GM12892 (cell line): ENCODE measurements around the gene MIX23.
A peak's percentile ranks its signal among the peaks of the same experiment; 100 is the strongest.

Experiments used
- POLR2A ChIP-seq: IDR thresholded peaks from 2 replicates; pipeline ENCODE4 v1.6.1; 2011; ENCODE audit warnings: low read depth, low read length, control low read depth
- POLR2AphosphoS5 ChIP-seq: IDR thresholded peaks from 2 replicates; pipeline ENCODE4 v1.6.1; 2011; ENCODE audit warnings: low read depth, low read length, control low read depth
- TAF1 ChIP-seq: IDR thresholded peaks from 2 replicates; pipeline ENCODE4 v1.6.1; 2011; ENCODE audit warnings: low read depth, mild to moderate bottlenecking, control low read depth, low read length, borderline replicate concordance

DNA sequence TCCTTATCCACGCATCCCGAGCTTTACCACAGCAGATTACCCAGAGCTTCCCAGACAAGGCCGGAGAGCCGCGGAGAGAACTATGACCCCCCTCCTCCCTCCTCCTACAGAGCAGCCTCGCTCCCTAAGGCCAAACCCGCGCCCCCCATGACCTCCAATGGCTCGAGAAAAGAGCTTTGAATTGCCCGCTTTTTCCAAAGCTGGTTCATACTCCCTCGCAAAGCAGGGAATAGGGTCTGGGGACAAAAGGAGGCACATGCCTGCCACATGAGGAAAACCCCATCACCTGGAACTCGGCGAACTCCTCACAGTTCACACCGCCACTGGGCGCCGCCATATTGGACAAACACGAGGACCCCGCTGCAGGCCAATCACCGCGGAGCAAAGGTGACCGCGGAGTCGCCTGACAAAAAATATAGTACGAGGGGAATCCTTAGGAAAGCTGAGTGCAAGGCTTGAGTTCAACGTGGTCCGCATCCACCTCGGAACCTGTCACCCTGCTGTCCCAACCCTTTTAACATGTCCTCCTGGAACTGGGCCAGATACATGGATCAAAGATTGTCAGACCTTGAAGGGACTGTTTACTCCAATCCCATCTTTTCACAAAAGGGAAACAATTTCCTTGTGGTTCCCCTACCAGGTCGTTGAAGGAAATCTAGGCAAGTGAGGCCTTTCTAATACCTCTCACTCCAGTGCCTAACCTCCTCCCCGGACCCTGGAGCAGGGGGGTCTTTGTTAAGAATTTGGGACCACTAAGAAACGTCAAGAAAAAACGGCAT lies at the start of gene MIX23:
- TF ChIP-seq POLR2A (peak; percentile 66; the same call in 1 of the 2 replicates), TAF1 (peak; percentile 76; the same call in 1 of the 2 replicates), POLR2AphosphoS5 (no peak)
